H9 (cell line): ENCODE data around the gene INSYN2B. TPM values are rescaled to one million over a fixed set of nuclear protein-coding genes. Genes with fewer than 3 reads are reported as not detected.

ENCODE experiments used
- DNase-seq: peaks from one replicate; pipeline ENCODE4 v3.0.0-alpha.2; 2017
- H2AFZ ChIP-seq: one replicate; pipeline ENCODE4 v1.6.1; 2013; ENCODE audit warnings: mild to moderate bottlenecking, low read length, control low read depth, moderate library complexity
- H2AK5ac ChIP-seq: 2 replicates; pipeline ENCODE4 v1.6.1; 2013; ENCODE audit warnings: low read length, control low read depth, mixed read lengths; ENCODE audit not compliant: insufficient read length
- H2BK120ac ChIP-seq: one replicate; pipeline ENCODE4 v1.6.1; 2013; ENCODE audit warnings: low read depth, mild to moderate bottlenecking, low read length, control low read depth, inconsistent platforms; ENCODE audit not compliant: poor library complexity, severe bottlenecking
- H2BK12ac ChIP-seq: 2 replicates; pipeline ENCODE4 v1.6.1; 2013; ENCODE audit warnings: low read length, control low read depth, mixed read lengths, low read depth; ENCODE audit not compliant: insufficient read length
- H2BK15ac ChIP-seq: 2 replicates; pipeline ENCODE4 v1.6.1; 2013; ENCODE audit warnings: low read depth, low read length, control low read depth
- H2BK20ac ChIP-seq: one replicate; pipeline ENCODE4 v1.6.1; 2013; ENCODE audit warnings: low read depth, mild to moderate bottlenecking, low read length, control low read depth, inconsistent platforms; ENCODE audit not compliant: poor library complexity, severe bottlenecking
- H2BK5ac ChIP-seq: 2 replicates; pipeline ENCODE4 v1.6.1; 2013; ENCODE audit warnings: low read length, control low read depth, mixed read lengths; ENCODE audit not compliant: insufficient read length
- H3K14ac ChIP-seq: 2 replicates; pipeline ENCODE4 v1.6.1; 2013; ENCODE audit warnings: low read length, control low read depth; ENCODE audit not compliant: insufficient read depth
- H3K18ac ChIP-seq: 2 replicates; pipeline ENCODE4 v1.6.1; 2013; ENCODE audit warnings: low read depth, mild to moderate bottlenecking, mixed read lengths, low read length, control low read depth; ENCODE audit not compliant: insufficient read length
- H3K23ac ChIP-seq: 2 replicates; pipeline ENCODE4 v1.6.1; 2013; ENCODE audit warnings: low read length, control low read depth, mixed read lengths, low read depth; ENCODE audit not compliant: insufficient read length
- H3K23me2 ChIP-seq: 2 replicates; pipeline ENCODE4 v1.6.1; 2013; ENCODE audit warnings: low read depth, mild to moderate bottlenecking, mixed read lengths, low read length, control low read depth; ENCODE audit not compliant: insufficient read length, poor library complexity, severe bottlenecking
- H3K27ac ChIP-seq: 2 replicates; pipeline ENCODE4 v1.5.1; 2013; ENCODE audit warnings: low read length, control low read depth, mixed read lengths, low read depth; ENCODE audit not compliant: insufficient read length
- H3K27me3 ChIP-seq: 2 replicates; pipeline ENCODE4 v1.6.1; 2013; ENCODE audit warnings: low read length, control low read depth, inconsistent platforms; ENCODE audit not compliant: insufficient read depth
- H3K4ac ChIP-seq: 2 replicates; pipeline ENCODE4 v1.6.1; 2013; ENCODE audit warnings: low read depth, mild to moderate bottlenecking, control low read depth, inconsistent platforms, low read length, moderate library complexity
- H3K4me1 ChIP-seq: 2 replicates; pipeline ENCODE4 v1.6.1; 2013; ENCODE audit warnings: low read length, control low read depth, inconsistent platforms; ENCODE audit not compliant: insufficient read depth
- H3K4me2 ChIP-seq: 2 replicates; pipeline ENCODE4 v1.6.1; 2013; ENCODE audit warnings: low read length, control low read depth, mixed read lengths; ENCODE audit not compliant: insufficient read length, insufficient read depth
- H3K56ac ChIP-seq: 2 replicates; pipeline ENCODE4 v1.6.1; 2013; ENCODE audit warnings: low read depth, mild to moderate bottlenecking, mixed read lengths, low read length, control low read depth; ENCODE audit not compliant: insufficient read length
- H3K79me1 ChIP-seq: 2 replicates; pipeline ENCODE4 v1.6.1; 2013; ENCODE audit warnings: low read depth, mild to moderate bottlenecking, moderate library complexity, low read length, control low read depth, inconsistent platforms; ENCODE audit not compliant: insufficient read depth, poor library complexity, severe bottlenecking
- H3K79me2 ChIP-seq: 2 replicates; pipeline ENCODE4 v1.6.1; 2013; ENCODE audit warnings: low read length, control low read depth, inconsistent platforms; ENCODE audit not compliant: insufficient read depth
- H3K9ac ChIP-seq: 2 replicates; pipeline ENCODE4 v1.6.1; 2013; ENCODE audit warnings: low read length, control low read depth, mixed read lengths; ENCODE audit not compliant: insufficient read length; ENCODE audit errors: extremely low read depth
- H3K9me3 ChIP-seq: one replicate; pipeline ENCODE4 v1.6.1; 2013; ENCODE audit warnings: low read depth, low read length, inconsistent platforms; ENCODE audit not compliant: control insufficient read depth
- H3T11ph ChIP-seq: one replicate; pipeline ENCODE4 v1.6.1; 2013; ENCODE audit warnings: mild to moderate bottlenecking, low read length, control low read depth, inconsistent platforms
- H4K20me1 ChIP-seq: one replicate; pipeline ENCODE4 v1.6.1; 2013; ENCODE audit not compliant: control insufficient read depth, insufficient read length, insufficient read depth
- H4K5ac ChIP-seq: 2 replicates; pipeline ENCODE4 v1.6.1; 2013; ENCODE audit warnings: low read depth, mild to moderate bottlenecking, mixed read lengths, low read length, control low read depth; ENCODE audit not compliant: insufficient read length
- H4K8ac ChIP-seq: replicated peaks from 2 replicates; pipeline ENCODE4 v1.6.1; 2013; ENCODE audit warnings: low read length, control low read depth, mixed read lengths, low read depth; ENCODE audit not compliant: insufficient read length
- H4K91ac ChIP-seq: 2 replicates; pipeline ENCODE4 v1.6.1; 2013; ENCODE audit warnings: low read depth, mild to moderate bottlenecking, moderate library complexity, mixed read lengths, low read length, control low read depth; ENCODE audit not compliant: insufficient read length
- H3K27ac Mint-ChIP-seq, 3 experiments: 2 replicates in 2 of 3; 3 replicates in 1 of 3; pipeline ENCODE4 v1.8.0; 2020 to 2021; ENCODE audit warnings: mixed read lengths in 3 of 3, mild to moderate bottlenecking in 1 of 3, moderate library complexity in 1 of 3
- H3K27me3 Mint-ChIP-seq: 2 replicates; pipeline ENCODE4 v1.8.0; 2021; ENCODE audit warnings: low read depth, mild to moderate bottlenecking, moderate library complexity, mixed read lengths
- H3K36me3 Mint-ChIP-seq, 3 experiments: 2 replicates in 2 of 3; 3 replicates in 1 of 3; pipeline ENCODE4 v1.8.0; 2020 to 2021; ENCODE audit warnings: low read depth in 3 of 3, mixed read lengths in 3 of 3; ENCODE audit not compliant: insufficient read depth in 1 of 3
- H3K4me1 Mint-ChIP-seq, 2 experiments: 2 replicates each; pipeline ENCODE4 v1.8.0; 2020; ENCODE audit warnings: mixed read lengths in 2 of 2
- H3K4me3 Mint-ChIP-seq, 2 experiments: 2 replicates in 1 of 2; 3 replicates in 1 of 2; pipeline ENCODE4 v1.8.0; 2020 to 2021; ENCODE audit warnings: mild to moderate bottlenecking in 2 of 2, mixed read lengths in 2 of 2, moderate library complexity in 1 of 2
- H3K9me3 Mint-ChIP-seq, 2 experiments: 2 replicates in 1 of 2; 3 replicates in 1 of 2; pipeline ENCODE4 v1.8.0; 2020; ENCODE audit warnings: mild to moderate bottlenecking in 2 of 2, mixed read lengths in 2 of 2, moderate library complexity in 1 of 2
- WGBS: extraction: QIAGEN DNeasy Blood & Tissue Kit; methylation state at CpG from one replicate; pipeline ENCODE4 v1.1.7; 2013; ENCODE audit warnings: missing lambda C conversion rate, low lambda C conversion rate, mixed read lengths; ENCODE audit not compliant: insufficient read length; ENCODE audit errors: extremely low coverage; 5-methylcytosine and 5-hydroxymethylcytosine counted together
- total RNA-seq: library from RNA; stranded (reverse); gene quantifications from 2 replicates; pipeline ENCODE4 v1.2.1, GENCODE V29; 2021
- TF ChIP-seq, protein P1 (sequence below): fragments of 200-600 bp; sonication (generic); conservative IDR thresholded peaks from 3 replicates; pipeline ENCODE4 v1.8.0; 2021; ENCODE audit warnings: antibody characterized with exemption, mild to moderate bottlenecking

Gene INSYN2B
- total RNA-seq, 1 experiment from 2014 or later, result not detected

DNA sequence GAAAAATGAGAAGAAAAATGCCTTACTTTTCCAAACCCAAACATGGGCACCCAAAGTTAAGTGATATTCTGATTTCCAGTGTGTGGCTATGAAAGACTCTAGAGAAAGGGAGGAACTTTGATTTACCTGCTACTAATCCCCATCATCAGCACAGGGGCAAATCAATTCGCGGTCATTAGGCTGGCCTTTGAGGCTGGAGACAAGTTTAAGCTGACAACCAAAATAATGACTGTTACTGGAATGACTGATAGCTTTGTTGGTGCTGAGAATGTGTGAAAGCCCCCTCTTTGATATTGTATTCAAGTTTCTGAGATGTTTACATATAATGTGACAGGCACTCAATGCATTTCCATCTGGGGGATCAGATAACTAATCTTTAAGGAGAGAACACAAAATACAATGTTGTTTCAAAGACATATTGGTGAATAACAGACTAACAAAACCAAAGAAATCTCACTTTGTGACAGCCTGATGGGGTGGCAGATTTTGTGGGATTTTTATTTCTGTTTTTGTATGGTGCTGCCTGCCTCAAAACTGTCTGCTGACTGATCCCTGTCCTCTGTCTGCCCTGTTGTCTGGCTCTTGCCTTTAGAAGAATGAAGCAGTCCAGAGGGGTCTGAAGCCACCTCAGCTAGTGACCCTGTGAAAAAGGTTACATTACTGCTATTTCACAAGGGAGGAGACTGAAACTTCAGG lies 12.6 kb upstream of the INSYN2B start:
- H2BK5ac ChIP-seq, result no peak overlapping the region
- 0 out of 7 replicates have a peak overlapping the region, but pooled peaks of 1 of the 3 experiments have one; percentile 16 for H3K27ac Mint-ChIP-seq
- H2BK15ac ChIP-seq, result no peak overlapping the region
- no peaks in the 10 kb centered on the region for H3K9me3 ChIP-seq
- no peak overlapping the region for H3K18ac ChIP-seq
- no peaks in the 10 kb centered on the region for H3K23me2 ChIP-seq
- no peak overlapping the region for H3K9ac ChIP-seq
- no peaks in the 10 kb centered on the region for H3K79me1 ChIP-seq
- no peak overlapping the region for H2AK5ac ChIP-seq
- H3K4me1 ChIP-seq, result peaks cover 2% of the 10 kb centered on the region; the same call in 1 of the 2 replicates
- WGBS, result no CpG with 5 or more reads among the region's 2 CpGs
- H3K4me3 Mint-ChIP-seq, result no peak overlapping the region
- peaks cover 19 to 24% of the 10 kb centered on the region in 2 experiments for H3K4me1 Mint-ChIP-seq
- no peaks in the 10 kb centered on the region for H3K79me2 ChIP-seq
- H3K23ac ChIP-seq, result no peak overlapping the region
- H3K27ac ChIP-seq, result no peak overlapping the region
- H4K91ac ChIP-seq, result no peak overlapping the region
- H3K56ac ChIP-seq, result no peak overlapping the region
- no peak overlapping the region for H3K4me2 ChIP-seq
- no peak overlapping the region; the same call in 1 of the 2 replicates for H3K14ac ChIP-seq
- H3K27me3 Mint-ChIP-seq, result no peaks in the 10 kb centered on the region
- H3K9me3 Mint-ChIP-seq, result no peaks in the 10 kb centered on the region
- no peak overlapping the region for H2BK120ac ChIP-seq
- H3K27me3 ChIP-seq, result no peaks in the 10 kb centered on the region
- H3K36me3 Mint-ChIP-seq, result no peaks in the 10 kb centered on the region
- no peak overlapping the region for H4K5ac ChIP-seq
- no peak overlapping the region for H3T11ph ChIP-seq
- H2BK20ac ChIP-seq, result no peak overlapping the region
- H4K20me1 ChIP-seq, result no peaks in the 10 kb centered on the region
- no peak overlapping the region for H4K8ac ChIP-seq
- no peak overlapping the region for H3K4ac ChIP-seq
- no peak for DNase-seq
- H2AFZ ChIP-seq, result no peak overlapping the region
- TF ChIP-seq, protein P1, sequence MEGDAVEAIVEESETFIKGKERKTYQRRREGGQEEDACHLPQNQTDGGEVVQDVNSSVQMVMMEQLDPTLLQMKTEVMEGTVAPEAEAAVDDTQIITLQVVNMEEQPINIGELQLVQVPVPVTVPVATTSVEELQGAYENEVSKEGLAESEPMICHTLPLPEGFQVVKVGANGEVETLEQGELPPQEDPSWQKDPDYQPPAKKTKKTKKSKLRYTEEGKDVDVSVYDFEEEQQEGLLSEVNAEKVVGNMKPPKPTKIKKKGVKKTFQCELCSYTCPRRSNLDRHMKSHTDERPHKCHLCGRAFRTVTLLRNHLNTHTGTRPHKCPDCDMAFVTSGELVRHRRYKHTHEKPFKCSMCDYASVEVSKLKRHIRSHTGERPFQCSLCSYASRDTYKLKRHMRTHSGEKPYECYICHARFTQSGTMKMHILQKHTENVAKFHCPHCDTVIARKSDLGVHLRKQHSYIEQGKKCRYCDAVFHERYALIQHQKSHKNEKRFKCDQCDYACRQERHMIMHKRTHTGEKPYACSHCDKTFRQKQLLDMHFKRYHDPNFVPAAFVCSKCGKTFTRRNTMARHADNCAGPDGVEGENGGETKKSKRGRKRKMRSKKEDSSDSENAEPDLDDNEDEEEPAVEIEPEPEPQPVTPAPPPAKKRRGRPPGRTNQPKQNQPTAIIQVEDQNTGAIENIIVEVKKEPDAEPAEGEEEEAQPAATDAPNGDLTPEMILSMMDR, result no peak
- H2BK12ac ChIP-seq, result no peak overlapping the region
